GM12891 (cell line): ENCODE results near the gene HEPH.
"Not testable (repeated sequence)": the region's sequence is repeated elsewhere in the genome, so short reads cannot be mapped to it uniquely, and the experiment has no call there.

ENCODE experiments used
- DNase-seq: peaks from one replicate; pipeline ENCODE4 v3.0.0; 2011; ENCODE audit warnings: low spot score; ENCODE audit not compliant: insufficient read length
- FAIRE-seq: peaks from 2 replicates; lab custom pipeline; 2011; peaks lifted over from hg19 to GRCh38; lab: Jason Lieb, UNC
- PAX5 ChIP-seq: IDR thresholded peaks from 2 replicates; pipeline ENCODE4 v1.6.1; 2011; ENCODE audit warnings: low read length, moderate library complexity, mild to moderate bottlenecking; ENCODE audit not compliant: insufficient read depth, severe bottlenecking
- POLR2A ChIP-seq: IDR thresholded peaks from 2 replicates; pipeline ENCODE4 v1.6.1; 2011; ENCODE audit warnings: low read depth, low read length, control low read depth
- POLR2AphosphoS5 ChIP-seq: IDR thresholded peaks from 2 replicates; pipeline ENCODE4 v1.6.1; 2011; ENCODE audit warnings: low read depth, low read length, control low read depth
- POU2F2 ChIP-seq: IDR thresholded peaks from 2 replicates; pipeline ENCODE4 v1.6.1; 2011; ENCODE audit warnings: low read depth, mild to moderate bottlenecking, control low read depth, low read length, moderate library complexity
- SPI1 ChIP-seq: IDR thresholded peaks from 2 replicates; pipeline ENCODE4 v1.6.1; 2011; ENCODE audit warnings: low read depth, low read length, control low read depth
- TAF1 ChIP-seq: IDR thresholded peaks from 2 replicates; pipeline ENCODE4 v1.6.1; 2011; ENCODE audit warnings: low read depth, low read length, control low read depth

Gene HEPH

DNA sequence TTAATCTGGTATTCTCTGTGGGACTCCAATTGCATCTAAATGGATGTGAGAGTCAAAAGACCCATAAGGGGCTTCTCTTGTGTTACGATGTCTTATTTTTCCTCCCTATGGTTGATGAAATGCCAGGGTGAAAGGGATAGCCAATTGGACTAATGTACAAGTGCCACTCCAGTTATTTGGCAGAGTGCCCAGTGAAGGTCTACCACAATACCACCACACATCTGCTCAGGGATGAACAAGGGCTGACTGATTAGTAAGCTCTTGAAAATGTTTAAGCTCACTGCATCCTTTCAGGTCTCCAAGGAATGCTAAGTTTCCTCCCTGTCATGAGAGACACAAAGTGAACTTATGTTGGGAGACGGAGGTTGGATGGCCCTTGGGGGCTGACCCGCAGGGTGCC is 57.8 kb downstream of the HEPH start:
- DNase-seq (no peak), FAIRE-seq (no peak)
- TF ChIP-seq POLR2A (no peak), POLR2AphosphoS5 (no peak), PAX5 (no peak), POU2F2 (no peak), TAF1 (no peak), SPI1 (no peak)

DNA sequence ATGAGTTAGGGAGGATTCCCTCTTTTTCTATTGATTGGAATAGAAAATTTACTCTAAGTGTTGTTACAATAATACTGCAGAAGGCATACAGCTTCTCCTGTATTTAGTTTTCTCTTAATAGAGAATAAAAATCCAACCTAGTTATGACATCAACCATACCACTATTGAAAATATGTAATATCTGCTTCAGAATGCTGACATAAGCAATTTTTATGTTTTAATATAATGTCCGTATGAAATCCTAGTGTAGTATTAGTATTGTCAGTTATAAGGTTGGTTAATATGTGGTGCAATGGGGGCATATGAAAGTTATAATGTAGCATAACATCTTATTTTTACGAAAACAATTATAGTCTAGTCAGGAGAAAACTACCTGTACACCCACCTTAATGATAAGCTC is 68.2 kb downstream of the HEPH start:
- no peak for FAIRE-seq
- DNase-seq, result no peak
- TF ChIP-seq SPI1 (no peak), TAF1 (no peak)

DNA sequence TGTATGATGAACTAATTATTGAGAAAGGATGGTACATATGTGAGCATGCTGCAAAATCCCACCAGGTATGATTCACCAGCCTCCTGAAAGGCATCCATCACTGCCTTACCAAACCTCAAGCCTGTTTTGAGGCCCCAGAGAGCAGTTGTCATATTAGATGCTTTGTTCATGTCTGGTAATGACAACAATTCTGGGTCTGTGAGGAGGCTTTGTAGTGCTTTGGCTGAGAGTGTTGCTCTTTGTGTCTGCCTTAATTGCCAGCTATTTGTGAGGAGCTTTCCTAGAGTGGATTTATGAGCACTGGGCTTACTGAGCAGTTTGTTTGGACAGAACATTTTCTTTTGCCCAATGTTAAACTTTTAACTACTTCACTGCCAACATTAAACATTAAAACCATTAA is 69.2 kb downstream of the HEPH start:
- FAIRE-seq, result no peak

DNA sequence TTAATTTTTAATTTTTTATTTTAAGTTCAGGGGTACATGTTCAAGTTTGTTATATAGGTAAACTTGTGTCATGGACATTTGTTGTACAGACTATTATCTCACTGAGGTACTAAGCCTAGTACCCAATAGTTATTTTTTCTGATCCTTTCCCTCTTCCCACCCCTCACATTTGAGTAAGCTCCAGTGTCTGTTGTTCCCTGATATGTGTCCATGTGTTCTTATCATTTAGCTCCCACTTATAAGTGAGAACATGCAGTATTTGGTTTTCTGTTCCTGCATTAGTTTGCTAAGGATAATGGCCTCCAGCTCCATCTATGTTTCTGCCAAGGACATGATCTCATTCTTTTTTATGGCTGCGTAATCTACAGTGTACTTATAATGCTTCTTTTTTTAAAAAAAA is 69.9 kb downstream of the HEPH start:
- not testable (repeated sequence) for FAIRE-seq, DNase-seq

More for the DNA sequence above, 69.2 kb downstream of the HEPH start:
- no peak for TF ChIP-seq PAX5
- TF ChIP-seq POLR2AphosphoS5, result no peak
- no peak for TF ChIP-seq SPI1
- no peak for TF ChIP-seq POU2F2
- TF ChIP-seq POLR2A, result no peak
- TF ChIP-seq TAF1, result no peak
- no peak for DNase-seq

DNA sequence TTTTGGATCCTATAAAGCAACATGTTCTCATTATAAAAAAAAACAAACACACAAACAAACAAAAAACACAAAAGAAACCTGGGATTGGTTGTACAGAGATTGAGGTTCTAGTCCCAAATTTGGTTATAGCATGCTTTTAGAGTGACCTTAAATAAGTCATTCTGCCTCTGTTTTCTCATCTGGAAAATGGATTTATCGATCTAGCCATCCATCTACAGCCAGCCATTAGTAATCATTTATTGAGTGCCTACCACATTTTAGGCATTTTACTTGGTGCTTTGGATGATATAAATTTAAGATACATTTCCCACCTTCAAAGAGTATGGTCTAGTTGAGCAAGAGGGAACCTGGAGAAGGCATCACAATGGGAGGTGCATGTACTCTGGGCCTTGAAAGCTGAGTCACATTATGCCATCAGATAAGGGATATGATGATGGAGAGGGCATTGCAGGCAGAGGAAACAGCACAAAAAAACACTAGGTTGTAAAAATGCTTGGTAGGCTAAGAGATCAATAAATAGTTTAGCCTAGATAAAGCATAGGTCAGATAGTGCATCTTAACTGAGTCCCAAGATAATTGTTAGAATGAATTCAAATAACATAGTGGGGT is 91.4 kb downstream of the HEPH start:
- no peak for TF ChIP-seq POU2F2
- TF ChIP-seq PAX5, result no peak
- no peak for TF ChIP-seq POLR2A
- no peak for TF ChIP-seq TAF1
- no peak for TF ChIP-seq POLR2AphosphoS5
- TF ChIP-seq SPI1, result no peak
- FAIRE-seq (no peak), DNase-seq (no peak)

DNA sequence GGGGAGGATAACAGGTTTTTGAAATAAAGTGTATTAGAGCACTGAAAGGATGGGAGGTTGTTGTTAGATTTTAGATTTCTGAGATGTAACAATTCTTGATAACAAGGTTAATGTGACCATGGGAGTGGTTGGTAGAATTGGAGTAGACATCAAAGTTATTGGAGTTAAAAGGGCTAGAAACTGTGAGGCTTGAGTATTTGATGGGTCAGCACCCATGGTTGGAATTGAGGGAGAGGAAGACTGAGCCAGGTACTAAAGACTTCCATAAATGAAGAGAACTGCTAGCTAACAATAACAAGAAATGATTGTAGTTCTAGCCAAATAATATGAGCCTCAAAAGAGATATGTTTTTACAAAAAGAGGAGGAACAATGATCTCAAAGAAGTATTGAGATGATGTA is 98.8 kb downstream of the HEPH start:
- TF ChIP-seq POLR2AphosphoS5 (no peak), SPI1 (no peak), TAF1 (no peak), POU2F2 (no peak), PAX5 (no peak), POLR2A (no peak)
- FAIRE-seq (no peak), DNase-seq (no peak)
